Nephron progenitor cell (in vitro differentiated cells): ENCODE data around the gene PRICKLE4.
A peak's percentile ranks its signal among the peaks of the same experiment; 100 is the strongest.

Experiments used
- DNase-seq: peaks from one replicate; pipeline ENCODE4 v3.0.0; 2021
- H3K27ac Mint-ChIP-seq: 2 replicates; pipeline ENCODE4 v1.8.0; 2021; ENCODE audit warnings: mild to moderate bottlenecking, moderate library complexity, mixed read lengths
- H3K27me3 Mint-ChIP-seq: 2 replicates; pipeline ENCODE4 v1.8.0; 2021; ENCODE audit warnings: mild to moderate bottlenecking, low read depth, mixed read lengths; ENCODE audit not compliant: poor library complexity
- H3K36me3 Mint-ChIP-seq: 2 replicates; pipeline ENCODE4 v1.8.0; 2021; ENCODE audit warnings: low read depth, mixed read lengths
- H3K4me1 Mint-ChIP-seq: 2 replicates; pipeline ENCODE4 v1.8.0; 2021; ENCODE audit warnings: mixed read lengths
- H3K4me3 Mint-ChIP-seq: 2 replicates; pipeline ENCODE4 v1.8.0; 2021; ENCODE audit warnings: mild to moderate bottlenecking, moderate library complexity, mixed read lengths
- H3K9me3 Mint-ChIP-seq: 2 replicates; pipeline ENCODE4 v1.8.0; 2021; ENCODE audit warnings: mild to moderate bottlenecking, moderate library complexity, mixed read lengths
- CTCF ChIP-seq: fragments of 200-600 bp; sonication (generic); IDR thresholded peaks from 2 replicates; pipeline ENCODE4 v1.5.0; 2021; ENCODE audit warnings: antibody characterized with exemption

Gene PRICKLE4

GRCh38 chr6:41733707-41734665 is 46.6 kb upstream of the PRICKLE4 start:
- Mint-ChIP-seq H3K27ac (peak overlapping the region; percentile 89), H3K27me3 (peaks cover 21% of the 10 kb centered on the region), H3K9me3 (no peaks in the 10 kb centered on the region), H3K4me1 (peaks cover 26% of the 10 kb centered on the region), H3K36me3 (no peaks in the 10 kb centered on the region), H3K4me3 (peak overlapping the region; percentile 84)
- peak; percentile 85 for DNase-seq
- no peak for TF ChIP-seq CTCF

GRCh38 chr6:41734666-41735426 is 45.7 kb upstream of the PRICKLE4 start:
- peak; percentile 72 for DNase-seq
- H3K9me3 Mint-ChIP-seq = no peaks in the 10 kb centered on the region
- H3K4me1 Mint-ChIP-seq = peaks cover 26% of the 10 kb centered on the region
- peak overlapping the region; percentile 70 for H3K4me3 Mint-ChIP-seq
- no peaks in the 10 kb centered on the region for H3K36me3 Mint-ChIP-seq
- no peak for TF ChIP-seq CTCF
- peaks cover 18% of the 10 kb centered on the region for H3K27me3 Mint-ChIP-seq
- H3K27ac Mint-ChIP-seq = no peak overlapping the region

GRCh38 chr6:41735427-41736185 is 45.0 kb upstream of the PRICKLE4 start, which contains the start of gene TFEB:
TFEB (minus strand) TSS chr6:41735608; CDS start chr6:41691213, 44,395 bp downstream.
- peak; percentile 98 for DNase-seq
- no peak within 1 kb of the TSS for H3K27ac Mint-ChIP-seq
- peak within 1 kb of the TSS; percentile 70 for H3K4me3 Mint-ChIP-seq
- H3K9me3 Mint-ChIP-seq = no peaks in the 10 kb centered on the region
- H3K36me3 Mint-ChIP-seq = no peaks in the 10 kb centered on the region
- H3K4me1 Mint-ChIP-seq = peaks cover 26% of the 10 kb centered on the region
- peaks cover 10% of the 10 kb centered on the region for H3K27me3 Mint-ChIP-seq
- peak; percentile 78 for TF ChIP-seq CTCF

GRCh38 chr6:41736186-41736733 is 44.3 kb upstream of the PRICKLE4 start:
- peak overlapping the region; percentile 70 for H3K4me3 Mint-ChIP-seq
- no peaks in the 10 kb centered on the region for H3K36me3 Mint-ChIP-seq
- no peak for TF ChIP-seq CTCF
- peaks cover 26% of the 10 kb centered on the region for H3K4me1 Mint-ChIP-seq
- H3K27me3 Mint-ChIP-seq = peaks cover 4% of the 10 kb centered on the region
- H3K9me3 Mint-ChIP-seq = no peaks in the 10 kb centered on the region
- no peak for DNase-seq
- H3K27ac Mint-ChIP-seq = no peak overlapping the region

- H3K36me3 Mint-ChIP-seq = no peaks in the 10 kb centered on the region
- peaks cover 26% of the 10 kb centered on the region for H3K4me1 Mint-ChIP-seq
- no peak overlapping the region for H3K27ac Mint-ChIP-seq
- no peak for TF ChIP-seq CTCF
- no peaks in the 10 kb centered on the region for H3K9me3 Mint-ChIP-seq
- DNase-seq = no peak
- H3K4me3 Mint-ChIP-seq = no peak overlapping the region
- H3K27me3 Mint-ChIP-seq = peaks cover 4% of the 10 kb centered on the region
These were observed 43.6 kb upstream of the PRICKLE4 start for GRCh38 chr6:41736800-41737555.
